Small intestine (tissue), 7 donors: Measurements from ENCODE around the gene TMCC1. TPM values are rescaled to one million over a fixed set of nuclear protein-coding genes. Genes with fewer than 3 reads are reported as not detected.
A peak's percentile ranks its signal among the peaks of the same experiment; 100 is the strongest.
"Not testable (repeated sequence)": the region's sequence is repeated elsewhere in the genome, so short reads cannot be mapped to it uniquely, and the experiment has no call there.

ENCODE experiments used
- DNase-seq, 2 donors: peaks; one replicate each; pipeline versions ENCODE4 v3.0.0 to v3.0.0-alpha.2; 2013
- FAIRE-seq: peaks from 2 replicates; lab custom pipeline; 2012; peaks lifted over from hg19 to GRCh38; lab: Jason Lieb, UNC
- H3K27ac ChIP-seq, 3 donors: one replicate each; pipeline ENCODE4 v1.5.1; 2013; ENCODE audit warnings: low read length in 2 of 3, mild to moderate bottlenecking in 2 of 3, control low read depth in 1 of 3, inconsistent platforms in 1 of 3, low read depth in 1 of 3, moderate library complexity in 1 of 3
- H3K27me3 ChIP-seq, 3 donors: one replicate each; pipeline ENCODE4 v1.6.1; 2013; ENCODE audit warnings: low read length in 3 of 3, inconsistent platforms in 1 of 3; ENCODE audit not compliant: control insufficient read depth in 3 of 3, insufficient read depth in 3 of 3
- H3K36me3 ChIP-seq, 3 donors: one replicate each; pipeline ENCODE4 v1.6.1; 2013; ENCODE audit warnings: low read length in 3 of 3, inconsistent platforms in 1 of 3, low read depth in 1 of 3, mild to moderate bottlenecking in 1 of 3, moderate library complexity in 1 of 3; ENCODE audit not compliant: control insufficient read depth in 3 of 3, insufficient read depth in 2 of 3
- H3K4me1 ChIP-seq, 3 donors: one replicate each; pipeline ENCODE4 v1.6.1; 2013; ENCODE audit warnings: low read length in 2 of 3, inconsistent platforms in 1 of 3, low read depth in 1 of 3, mild to moderate bottlenecking in 1 of 3, moderate library complexity in 1 of 3; ENCODE audit not compliant: control insufficient read depth in 3 of 3, insufficient read depth in 2 of 3
- H3K4me3 ChIP-seq, 3 donors: one replicate each; pipeline ENCODE4 v1.5.1; 2013; ENCODE audit warnings: low read length in 3 of 3, control low read depth in 1 of 3, inconsistent platforms in 1 of 3, low read depth in 1 of 3, mild to moderate bottlenecking in 1 of 3, moderate library complexity in 1 of 3
- H3K9me3 ChIP-seq, 2 donors: one replicate each; pipeline ENCODE4 v1.6.1; 2013; ENCODE audit warnings: low read depth in 1 of 2, low read length in 1 of 2; ENCODE audit not compliant: control insufficient read depth in 2 of 2, insufficient read depth in 1 of 2
- WGBS, 3 donors: extraction: QIAGEN DNeasy Blood & Tissue Kit; methylation state at CpG; one replicate each; pipeline ENCODE4 v1.1.7; 2013; 5-methylcytosine and 5-hydroxymethylcytosine counted together
- polyA plus RNA-seq, 4 donors: library from polyadenylated mRNA; stranded (reverse) in 3 of 4; unstranded in 1 of 4; fragments of 200-250 nt in 3 of 4; fragments of 120-200 nt in 1 of 4; gene quantifications; one replicate each; pipeline versions ENCODE4 v1.2.1 to v1.2.3, GENCODE V29; 2013
- donor health status: healthy with polysubstance abuse.
- donor health status: control.
- donor health status: control.
- donor health status: Bipolar disorder and iron deficiency.
- donor health status: healthy.

Gene TMCC1
- polyA plus RNA-seq, 4 donors: 5.4 to 16.4 (median 7.6) TPM

- peaks cover 0 to 3% (median 0%) of the 10 kb centered on the region in 3 donors for H3K36me3 ChIP-seq
- no peak for FAIRE-seq
- H3K4me3 ChIP-seq: no peak overlapping the region
- no peaks in the 10 kb centered on the region for H3K27me3 ChIP-seq
- peaks cover 0 to 15% of the 10 kb centered on the region in 2 donors for H3K9me3 ChIP-seq
- peaks cover 0 to 4% (median 2%) of the 10 kb centered on the region in 3 donors for H3K4me1 ChIP-seq
- 92 to 98% (median 93%) methylated on average over 4 of the region's 4 CpGs for WGBS, 3 donors
- DNase-seq: no peak
- no peak overlapping the region for H3K27ac ChIP-seq
These were observed 192.3 kb downstream of the TMCC1 start for GRCh38 chr3:129701161-129701560.

GRCh38 chr3:129699612-129700011, 193.9 kb downstream of the TMCC1 start:
- peaks cover 0 to 20% of the 10 kb centered on the region in 2 donors for H3K9me3 ChIP-seq
- no peak overlapping the region for H3K4me3 ChIP-seq
- H3K4me1 ChIP-seq: peaks cover 0 to 4% (median 2%) of the 10 kb centered on the region in 3 donors
- H3K27me3 ChIP-seq: no peaks in the 10 kb centered on the region
- DNase-seq: no peak
- no peak for FAIRE-seq
- WGBS, 3 donors: 89 to 94% (median 93%) methylated on average over 1 of the region's 1 CpG
- H3K27ac ChIP-seq: no peak overlapping the region
- H3K36me3 ChIP-seq: peaks cover 0 to 3% (median 0%) of the 10 kb centered on the region in 3 donors

- FAIRE-seq: no peak
- peaks cover 0 to 6% (median 2%) of the 10 kb centered on the region in 3 donors for H3K4me1 ChIP-seq
- peaks cover 0 to 20% of the 10 kb centered on the region in 2 donors for H3K9me3 ChIP-seq
- no peak overlapping the region for H3K27ac ChIP-seq
- H3K4me3 ChIP-seq: no peak overlapping the region
- no peaks in the 10 kb centered on the region for H3K27me3 ChIP-seq
- DNase-seq: no peak
- H3K36me3 ChIP-seq: peaks cover 0 to 3% (median 0%) of the 10 kb centered on the region in 3 donors
- 82 to 90% (median 89%) methylated on average over 4 of the region's 4 CpGs for WGBS, 3 donors
These were observed 194.3 kb downstream of the TMCC1 start for GRCh38 chr3:129699199-129699598.

- Histone ChIP-seq H3K27me3 (no peaks in the 10 kb centered on the region), H3K4me3 (no peak overlapping the region), H3K4me1 (peaks cover 0 to 9% (median 2%) of the 10 kb centered on the region in 3 donors), H3K27ac (peak overlapping the region in 2 of 3 donors; percentile 17 to 48), H3K9me3 (peaks cover 0 to 20% of the 10 kb centered on the region in 2 donors), H3K36me3 (peaks cover 0 to 3% (median 0%) of the 10 kb centered on the region in 3 donors)
- DNase-seq: peak; percentile 52 to 75
- no peak for FAIRE-seq
- 57 to 79% (median 65%) methylated on average over 6 of the region's 6 CpGs for WGBS, 3 donors
These were observed 196.1 kb downstream of the TMCC1 start for GRCh38 chr3:129697229-129697969.

- H3K27me3 ChIP-seq, H3K36me3 ChIP-seq, H3K4me1 ChIP-seq, H3K27ac ChIP-seq, FAIRE-seq, DNase-seq, H3K4me3 ChIP-seq: not testable (repeated sequence)
- H3K9me3 ChIP-seq: peaks cover 0 to 20% of the 10 kb centered on the region in 2 donors
- 78 to 93% (median 82%) methylated on average over 2 of the region's 2 CpGs for WGBS, 3 donors
These were observed 197.1 kb downstream of the TMCC1 start for GRCh38 chr3:129696430-129696829.

GRCh38 chr3:129695230-129695629, 198.3 kb downstream of the TMCC1 start:
- H3K4me1 ChIP-seq: peaks cover 0 to 11% (median 2%) of the 10 kb centered on the region in 3 donors
- no peaks in the 10 kb centered on the region for H3K27me3 ChIP-seq
- DNase-seq (no peak), FAIRE-seq (no peak)
- H3K27ac ChIP-seq: no peak overlapping the region
- H3K9me3 ChIP-seq: peaks cover 0 to 20% of the 10 kb centered on the region in 2 donors
- peaks cover 0 to 3% (median 0%) of the 10 kb centered on the region in 3 donors for H3K36me3 ChIP-seq
- 94 to 100% (median 98%) methylated on average over 2 of the region's 2 CpGs for WGBS, 3 donors
- H3K4me3 ChIP-seq: no peak overlapping the region

- DNase-seq: peak in 1 of 2 donors; percentile 58
- Histone ChIP-seq H3K36me3 (peaks cover 0 to 3% (median 0%) of the 10 kb centered on the region in 3 donors), H3K4me3 (no peak overlapping the region), H3K4me1 (peaks cover 0 to 11% (median 2%) of the 10 kb centered on the region in 3 donors), H3K27ac (peak overlapping the region in 1 of 3 donors; percentile 47), H3K9me3 (peaks cover 0 to 20% of the 10 kb centered on the region in 2 donors), H3K27me3 (no peaks in the 10 kb centered on the region)
- no peak for FAIRE-seq
- 91 to 93% (median 91%) methylated on average over 5 of the region's 5 CpGs for WGBS, 3 donors
These were observed 199.3 kb downstream of the TMCC1 start for GRCh38 chr3:129694228-129694627.

GRCh38 chr3:129692743-129693142, 200.8 kb downstream of the TMCC1 start:
- Histone ChIP-seq H3K27me3 (no peaks in the 10 kb centered on the region), H3K36me3 (peaks cover 0 to 3% (median 0%) of the 10 kb centered on the region in 3 donors), H3K4me1 (peaks cover 0 to 11% (median 2%) of the 10 kb centered on the region in 3 donors), H3K9me3 (peaks cover 0 to 20% of the 10 kb centered on the region in 2 donors), H3K27ac (no peak overlapping the region), H3K4me3 (no peak overlapping the region)
- 96 to 98% (median 98%) methylated on average over 2 of the region's 2 CpGs for WGBS, 3 donors
- FAIRE-seq: no peak
- no peak for DNase-seq
